Activated T-cell treated with anti-CD3 and anti-CD28 coated beads, Interleukin-2, amount 50 U/mL, for 72 hours (primary cell): ENCODE results near the gene SMG6. TPM values are rescaled to one million over a fixed set of nuclear protein-coding genes. Genes with fewer than 3 reads are reported as not detected.

Source experiments
- ATAC-seq, 2 donors: fragments of 150-1000 bp; cut with Tn5 transposase; replicated peaks in 1 of 2; 2 replicates each; pipeline ENCODE4 v1.10.0; 2021; ENCODE audit warnings: moderate library complexity in 2 of 2, mild to moderate bottlenecking in 1 of 2
- DNase-seq, 2 donors: peaks; one replicate each; pipeline ENCODE4 v3.0.0; 2021 to 2022; ENCODE audit warnings: mixed read lengths in 1 of 2
- H3K27ac Mint-ChIP-seq: one replicate; pipeline ENCODE4 v1.8.0; 2022; ENCODE audit warnings: mild to moderate bottlenecking, moderate library complexity, mixed read lengths
- H3K27me3 Mint-ChIP-seq: one replicate; pipeline ENCODE4 v1.8.0; 2022; ENCODE audit warnings: low read depth, mixed read lengths
- H3K36me3 Mint-ChIP-seq, 2 donors: one replicate each; pipeline ENCODE4 v1.8.0; 2022; ENCODE audit warnings: mixed read lengths in 2 of 2, mild to moderate bottlenecking in 1 of 2; ENCODE audit not compliant: insufficient read depth in 2 of 2
- H3K4me1 Mint-ChIP-seq: one replicate; pipeline ENCODE4 v1.8.0; 2022; ENCODE audit warnings: low read depth, mixed read lengths
- H3K4me3 Mint-ChIP-seq, 2 donors: one replicate each; pipeline ENCODE4 v1.8.0; 2022; ENCODE audit warnings: mild to moderate bottlenecking in 2 of 2, mixed read lengths in 2 of 2, moderate library complexity in 2 of 2
- H3K9me3 Mint-ChIP-seq, 2 donors: one replicate each; pipeline ENCODE4 v1.8.0; 2022; ENCODE audit warnings: mixed read lengths in 2 of 2
- total RNA-seq, 2 donors: library from RNA; stranded (reverse); gene quantifications; one replicate each; pipeline ENCODE4 v1.2.3, GENCODE V29; 2022

The SMG6 gene
- total RNA-seq, 2 donors from 2014 or later, result 47.3 to 54.1 TPM

GRCh38 chr17:2057760-2058585 lies 245.6 kb downstream of the SMG6 start:
- H3K4me1 Mint-ChIP-seq, result peaks cover 16% of the 10 kb centered on the region
- DNase-seq (no peak), ATAC-seq (no peak)
- H3K27ac Mint-ChIP-seq, result no peak overlapping the region
- no peaks in the 10 kb centered on the region for H3K9me3 Mint-ChIP-seq
- peaks cover 5% of the 10 kb centered on the region for H3K27me3 Mint-ChIP-seq
- H3K36me3 Mint-ChIP-seq, result peaks cover 6 to 7% of the 10 kb centered on the region in 2 donors
- H3K4me3 Mint-ChIP-seq, result peak overlapping the region in 1 of 2 donors; percentile 52

- no peak overlapping the region for H3K27ac Mint-ChIP-seq
- no peak for ATAC-seq
- H3K36me3 Mint-ChIP-seq, result peaks cover 6 to 7% of the 10 kb centered on the region in 2 donors
- H3K4me1 Mint-ChIP-seq, result peaks cover 17% of the 10 kb centered on the region
- peaks cover 6% of the 10 kb centered on the region for H3K27me3 Mint-ChIP-seq
- H3K9me3 Mint-ChIP-seq, result no peaks in the 10 kb centered on the region
- H3K4me3 Mint-ChIP-seq, result no peak overlapping the region
- no peak for DNase-seq
These were observed 246.3 kb downstream of the SMG6 start for GRCh38 chr17:2057175-2057759.

GRCh38 chr17:2056206-2057174 lies 247.1 kb downstream of the SMG6 start:
- Mint-ChIP-seq H3K27me3 (peaks cover 14% of the 10 kb centered on the region), H3K9me3 (no peaks in the 10 kb centered on the region), H3K27ac (no peak overlapping the region), H3K4me3 (peak overlapping the region; percentile 75 to 78), H3K36me3 (peaks cover 6 to 7% of the 10 kb centered on the region in 2 donors), H3K4me1 (peaks cover 23% of the 10 kb centered on the region)
- ATAC-seq (peak; percentile 7 to 9), DNase-seq (peak; percentile 57 to 65)

GRCh38 chr17:2055292-2056205 lies 248.0 kb downstream of the SMG6 start:
- peak overlapping the region; percentile 75 to 78 for H3K4me3 Mint-ChIP-seq
- H3K9me3 Mint-ChIP-seq, result no peaks in the 10 kb centered on the region
- no peak overlapping the region for H3K27ac Mint-ChIP-seq
- H3K27me3 Mint-ChIP-seq, result peaks cover 15% of the 10 kb centered on the region
- peaks cover 4% of the 10 kb centered on the region in 2 donors for H3K36me3 Mint-ChIP-seq
- DNase-seq (peak; percentile 48 to 69), ATAC-seq (peak; percentile 1 to 3)
- peaks cover 20% of the 10 kb centered on the region for H3K4me1 Mint-ChIP-seq

- ATAC-seq, result peak; percentile 60 to 61
- Mint-ChIP-seq H3K4me3 (peak within 1 kb of the TSS; percentile 83 to 88), H3K4me1 (peaks cover 17% of the 10 kb centered on the region), H3K27ac (peak within 1 kb of the TSS; percentile 49), H3K36me3 (peaks cover 3 to 4% of the 10 kb centered on the region in 2 donors), H3K9me3 (no peaks in the 10 kb centered on the region), H3K27me3 (peaks cover 14% of the 10 kb centered on the region)
- DNase-seq, result peak; percentile 84 to 91
These were observed 248.9 kb downstream of the SMG6 start, which contains the start of gene HIC1 for GRCh38 chr17:2054512-2055291. Gene HIC1, plus strand, starts transcription at chr17:2055103. Its CDS starts 1,588 bp downstream, at chr17:2056691.

GRCh38 chr17:2054262-2054511 lies 249.4 kb downstream of the SMG6 start:
- peaks cover 0 to 2% of the 10 kb centered on the region in 2 donors for H3K36me3 Mint-ChIP-seq
- no peak for DNase-seq
- no peak overlapping the region for H3K27ac Mint-ChIP-seq
- H3K4me3 Mint-ChIP-seq, result peak overlapping the region; percentile 83 to 88
- no peak for ATAC-seq
- no peaks in the 10 kb centered on the region for H3K9me3 Mint-ChIP-seq
- H3K27me3 Mint-ChIP-seq, result peaks cover 10% of the 10 kb centered on the region
- H3K4me1 Mint-ChIP-seq, result peaks cover 17% of the 10 kb centered on the region

GRCh38 chr17:2053380-2054261 lies 250.0 kb downstream of the SMG6 start:
- H3K36me3 Mint-ChIP-seq, result peaks cover 0 to 2% of the 10 kb centered on the region in 2 donors
- DNase-seq, result peak; percentile 90 to 91
- peaks cover 10% of the 10 kb centered on the region for H3K27me3 Mint-ChIP-seq
- H3K9me3 Mint-ChIP-seq, result no peaks in the 10 kb centered on the region
- peak; percentile 36 to 40 for ATAC-seq
- H3K27ac Mint-ChIP-seq, result peak overlapping the region; percentile 38
- peaks cover 22% of the 10 kb centered on the region for H3K4me1 Mint-ChIP-seq
- peak overlapping the region; percentile 83 to 88 for H3K4me3 Mint-ChIP-seq

GRCh38 chr17:2051933-2052559 lies 251.5 kb downstream of the SMG6 start:
- Mint-ChIP-seq H3K4me1 (peaks cover 23% of the 10 kb centered on the region), H3K27ac (no peak overlapping the region), H3K4me3 (peak overlapping the region; percentile 11 to 32), H3K27me3 (peaks cover 17% of the 10 kb centered on the region), H3K36me3 (peaks cover 0 to 2% of the 10 kb centered on the region in 2 donors), H3K9me3 (no peaks in the 10 kb centered on the region)
- DNase-seq, result no peak
- no peak for ATAC-seq

- Mint-ChIP-seq H3K9me3 (no peaks in the 10 kb centered on the region), H3K4me1 (peaks cover 23% of the 10 kb centered on the region), H3K36me3 (peaks cover 0 to 2% of the 10 kb centered on the region in 2 donors), H3K4me3 (peak overlapping the region; percentile 63 to 77), H3K27me3 (peaks cover 17% of the 10 kb centered on the region), H3K27ac (no peak overlapping the region)
- DNase-seq (no peak), ATAC-seq (no peak)
These were observed 252.3 kb downstream of the SMG6 start for GRCh38 chr17:2051061-2051932.
